ENCODE results near the gene USP17L19. TPM values are rescaled to one million over a fixed set of nuclear protein-coding genes. Genes with fewer than 3 reads are reported as not detected.
"Not testable (repeated sequence)": the region's sequence is repeated elsewhere in the genome, so short reads cannot be mapped to it uniquely, and the experiment has no call there.

The USP17L19 gene
- total and polyA plus RNA-seq, 9 of the 15 experiments (the other 6 are each of a cell fraction or from before 2014, with no cell fraction given), result not detected

- H3K9me3 ChIP-seq (replicated peaks; ENCODE audit: control insufficient read depth, insufficient read depth, low read depth, low read length); DNase-seq (ENCODE audit: extremely low read depth in 1 of 4, low spot score in 3 of 4); H3K4me3 ChIP-seq; H2AFZ ChIP-seq (ENCODE audit: low read depth, low read length); H3K79me2 ChIP-seq (ENCODE audit: control insufficient read depth, insufficient read depth, low read length); CTCF ChIA-PET (ENCODE audit: low intra/inter-chr PET ratio); FAIRE-seq; intact Hi-C loops (cut with micrococcal nuclease); H4K20me1 ChIP-seq (replicated peaks; ENCODE audit: control insufficient read depth, insufficient read depth, low read length); H3K4me1 ChIP-seq (replicated peaks in 1 of 2; ENCODE audit: control insufficient read depth in 2 of 2, insufficient read depth in 2 of 2, low read length in 2 of 2); H3K27ac ChIP-seq (ENCODE audit: extremely low read depth, low read depth, low read length); H3K36me3 ChIP-seq (ENCODE audit: control insufficient read depth, insufficient read depth, low read length); POLR2A ChIA-PET; H3K9me1 ChIP-seq (ENCODE audit: control insufficient read depth, insufficient read depth, low read length); H3K4me2 ChIP-seq (ENCODE audit: insufficient read depth, low read length); in situ Hi-C loops (cut with MboI); H3K27me3 ChIP-seq (ENCODE audit: control insufficient read depth in 2 of 2, insufficient read depth in 2 of 2, low read length in 2 of 2); ATAC-seq; H3K9ac ChIP-seq (ENCODE audit: insufficient read depth in 1 of 2, low read depth in 2 of 2, low read length in 2 of 2); BruUV-seq (replicated peaks): not testable (repeated sequence)
- no CpG with 5 or more reads among the region's 15 CpGs for WGBS (ENCODE audit: insufficient coverage, low coverage, missing lambda C conversion rate)
These were observed 19.1 kb upstream of the USP17L19 start, which contains the start of gene USP17L15 for GRCh38 chr4:9234085-9234484. TSS of gene USP17L15 (plus strand) at chr4:9234385. CDS start at chr4:9234385, 0 bp downstream.

- H2AFZ ChIP-seq (ENCODE audit: low read depth, low read length); H3K9ac ChIP-seq (ENCODE audit: insufficient read depth in 1 of 2, low read depth in 2 of 2, low read length in 2 of 2); intact Hi-C loops (cut with micrococcal nuclease); H3K4me3 ChIP-seq; POLR2A ChIA-PET; H4K20me1 ChIP-seq (replicated peaks; ENCODE audit: control insufficient read depth, insufficient read depth, low read length); H3K27me3 ChIP-seq (ENCODE audit: control insufficient read depth in 2 of 2, insufficient read depth in 2 of 2, low read length in 2 of 2); H3K4me2 ChIP-seq (ENCODE audit: insufficient read depth, low read length); H3K79me2 ChIP-seq (ENCODE audit: control insufficient read depth, insufficient read depth, low read length); ATAC-seq; FAIRE-seq; CTCF ChIA-PET (ENCODE audit: low intra/inter-chr PET ratio); H3K9me3 ChIP-seq (replicated peaks; ENCODE audit: control insufficient read depth, insufficient read depth, low read depth, low read length); H3K27ac ChIP-seq (ENCODE audit: extremely low read depth, low read depth, low read length); BruUV-seq (replicated peaks); DNase-seq (ENCODE audit: extremely low read depth in 1 of 4, low spot score in 3 of 4); H3K9me1 ChIP-seq (ENCODE audit: control insufficient read depth, insufficient read depth, low read length); H3K4me1 ChIP-seq (replicated peaks in 1 of 2; ENCODE audit: control insufficient read depth in 2 of 2, insufficient read depth in 2 of 2, low read length in 2 of 2); in situ Hi-C loops (cut with MboI); H3K36me3 ChIP-seq (ENCODE audit: control insufficient read depth, insufficient read depth, low read length): not testable (repeated sequence)
- WGBS (ENCODE audit: insufficient coverage, low coverage, missing lambda C conversion rate), result 0% methylated on average over 3 of the region's 12 CpGs
These were observed 14.7 kb upstream of the USP17L19 start for GRCh38 chr4:9238461-9238860.

GRCh38 chr4:9243579-9243978, 9.6 kb upstream of the USP17L19 start, which contains the start of gene USP17L17:
TSS of gene USP17L17 (plus strand) at chr4:9243879. CDS start at chr4:9243879, 0 bp downstream.
- 3% methylated on average over 5 of the region's 14 CpGs for WGBS (ENCODE audit: insufficient coverage, low coverage, missing lambda C conversion rate)
- H4K20me1 ChIP-seq (replicated peaks; ENCODE audit: control insufficient read depth, insufficient read depth, low read length); H3K4me3 ChIP-seq; H3K4me2 ChIP-seq (ENCODE audit: insufficient read depth, low read length); H3K9ac ChIP-seq (ENCODE audit: insufficient read depth in 1 of 2, low read depth in 2 of 2, low read length in 2 of 2); DNase-seq (ENCODE audit: extremely low read depth in 1 of 4, low spot score in 3 of 4); FAIRE-seq; ATAC-seq; H2AFZ ChIP-seq (ENCODE audit: low read depth, low read length); H3K79me2 ChIP-seq (ENCODE audit: control insufficient read depth, insufficient read depth, low read length); intact Hi-C loops (cut with micrococcal nuclease); H3K27ac ChIP-seq (ENCODE audit: extremely low read depth, low read depth, low read length); H3K9me3 ChIP-seq (replicated peaks; ENCODE audit: control insufficient read depth, insufficient read depth, low read depth, low read length); H3K27me3 ChIP-seq (ENCODE audit: control insufficient read depth in 2 of 2, insufficient read depth in 2 of 2, low read length in 2 of 2); BruUV-seq (replicated peaks); H3K36me3 ChIP-seq (ENCODE audit: control insufficient read depth, insufficient read depth, low read length); H3K9me1 ChIP-seq (ENCODE audit: control insufficient read depth, insufficient read depth, low read length); H3K4me1 ChIP-seq (replicated peaks in 1 of 2; ENCODE audit: control insufficient read depth in 2 of 2, insufficient read depth in 2 of 2, low read length in 2 of 2); POLR2A ChIA-PET; CTCF ChIA-PET (ENCODE audit: low intra/inter-chr PET ratio): not testable (repeated sequence)
- in situ Hi-C loops (cut with MboI), result loop anchor here (10.0 kb wide), 1 partner anchor 131 kb away; no protein-coding TSS in a partner anchor

- H3K27ac ChIP-seq (ENCODE audit: extremely low read depth, low read depth, low read length); BruUV-seq (replicated peaks); H3K36me3 ChIP-seq (ENCODE audit: control insufficient read depth, insufficient read depth, low read length); H3K9me3 ChIP-seq (replicated peaks; ENCODE audit: control insufficient read depth, insufficient read depth, low read depth, low read length); CTCF ChIA-PET (ENCODE audit: low intra/inter-chr PET ratio); H3K9ac ChIP-seq (ENCODE audit: insufficient read depth in 1 of 2, low read depth in 2 of 2, low read length in 2 of 2); H3K4me3 ChIP-seq; POLR2A ChIA-PET; DNase-seq (ENCODE audit: extremely low read depth in 1 of 4, low spot score in 3 of 4); H3K4me2 ChIP-seq (ENCODE audit: insufficient read depth, low read length); H3K27me3 ChIP-seq (ENCODE audit: control insufficient read depth in 2 of 2, insufficient read depth in 2 of 2, low read length in 2 of 2); H3K4me1 ChIP-seq (replicated peaks in 1 of 2; ENCODE audit: control insufficient read depth in 2 of 2, insufficient read depth in 2 of 2, low read length in 2 of 2); H4K20me1 ChIP-seq (replicated peaks; ENCODE audit: control insufficient read depth, insufficient read depth, low read length); H3K9me1 ChIP-seq (ENCODE audit: control insufficient read depth, insufficient read depth, low read length); H2AFZ ChIP-seq (ENCODE audit: low read depth, low read length); ATAC-seq; H3K79me2 ChIP-seq (ENCODE audit: control insufficient read depth, insufficient read depth, low read length); intact Hi-C loops (cut with micrococcal nuclease): not testable (repeated sequence)
- FAIRE-seq, result peak; percentile 46
- in situ Hi-C loops (cut with MboI), result loop anchor here (10.0 kb wide), 1 partner anchor 127 kb away; no protein-coding TSS in a partner anchor
- 2% methylated on average over 11 of the region's 26 CpGs for WGBS (ENCODE audit: insufficient coverage, low coverage, missing lambda C conversion rate)
These were observed 5.1 kb upstream of the USP17L19 start, which contains the start of gene USP17L18 for GRCh38 chr4:9247953-9248680. TSS of gene USP17L18 (plus strand) at chr4:9248630. CDS start at chr4:9248630, 0 bp downstream.

All from K562 (cell line).